ENCODE measurements around the gene HMGN2. TPM values are rescaled to one million over a fixed set of nuclear protein-coding genes. Genes with fewer than 3 reads are reported as not detected.

The HMGN2 gene
- total and polyA plus RNA-seq, 2 donors (not counting 1 experiment from before 2014, with no cell fraction given): 326 to 457 TPM

- Histone ChIP-seq H3K27me3 (replicated peaks in 1 of 4; ENCODE audit: control extremely low read depth in 1 of 4, control insufficient read depth in 3 of 4, insufficient read depth in 4 of 4, low read length in 3 of 4) (no peaks in the 10 kb centered on the region), H3K9ac (ENCODE audit: low read length) (no peak overlapping the region), H2AFZ (ENCODE audit: insufficient read depth, low read depth, low read length, poor library complexity, severe bottlenecking) (no peak overlapping the region), H3K4me3 (ENCODE audit: control extremely low read depth in 1 of 5, extremely low read depth in 1 of 5, insufficient read depth in 1 of 5, low read depth in 2 of 5, low read length in 4 of 5) (no peak overlapping the region), H3K4me1 (ENCODE audit: control insufficient read depth in 2 of 2, insufficient read depth in 2 of 2, low read length in 2 of 2) (no peaks in the 10 kb centered on the region), H4K20me1 (ENCODE audit: control insufficient read depth, insufficient read depth, low read length, poor library complexity, severe bottlenecking) (no peaks in the 10 kb centered on the region), H3K4me2 (replicated peaks; ENCODE audit: low read depth, low read length, poor library complexity, severe bottlenecking) (no peak overlapping the region), H3K9me3 (ENCODE audit: control extremely low read depth in 1 of 3, control insufficient read depth in 2 of 3, insufficient read depth in 1 of 3, low read length in 2 of 3) (no peaks in the 10 kb centered on the region), H3K36me3 (replicated peaks in 1 of 2; ENCODE audit: control extremely low read depth in 1 of 2, control insufficient read depth in 1 of 2, extremely low read depth in 1 of 2, insufficient read depth in 2 of 2, low read length in 1 of 2) (no peaks in the 10 kb centered on the region), H3K79me2 (ENCODE audit: control insufficient read depth, insufficient read depth, low read length) (no peaks in the 10 kb centered on the region), H3K27ac (ENCODE audit: low read length in 2 of 2) (no peak overlapping the region)
- CTCF ChIA-PET: interaction anchor here (1.1 to 2.0 kb wide), 2 partner anchors 14 to 21 kb away, joined by 3 to 8 read pairs; no protein-coding TSS in a partner anchor
- 100% methylated on average over 2 of the region's 4 CpGs for WGBS (ENCODE audit: insufficient coverage)
- DNase-seq (no peak), ATAC-seq (ENCODE audit: low read depth) (no peak)
- POLR2A ChIA-PET: interaction anchor here (0.6 to 0.7 kb wide), 3 partner anchors 11 to 375 kb away, joined by 3 to 5 read pairs (median 4); no protein-coding TSS in a partner anchor
- no peaks in the 10 kb centered on the region for H3K4me1 Mint-ChIP-seq
- intact Hi-C loops (cut with micrococcal nuclease): no loop called here
- H3K4me3 Mint-ChIP-seq: no peak overlapping the region
- H3K27me3 Mint-ChIP-seq: peaks cover 6% of the 10 kb centered on the region
- no peaks in the 10 kb centered on the region for H3K9me3 Mint-ChIP-seq (ENCODE audit: insufficient read depth)
- TF ChIP-seq CTCF (IDR thresholded peaks at IDR 0.05) (no peak), EZH2 (IDR thresholded peaks at IDR 0.05; ENCODE audit: borderline replicate concordance, insufficient read depth, low read depth, low read length, poor library complexity, severe bottlenecking) (no peak)
- H3K27ac Mint-ChIP-seq: no peak overlapping the region
These were observed 44.9 kb downstream of the HMGN2 start for GRCh38 chr1:26516987-26517765.

GRCh38 chr1:26517766-26518049 lies 45.5 kb downstream of the HMGN2 start:
- TF ChIP-seq CTCF (IDR thresholded peaks at IDR 0.05) (no peak), EZH2 (IDR thresholded peaks at IDR 0.05; ENCODE audit: borderline replicate concordance, insufficient read depth, low read depth, low read length, poor library complexity, severe bottlenecking) (no peak)
- no peaks in the 10 kb centered on the region for H3K36me3 ChIP-seq (replicated peaks in 1 of 2; ENCODE audit: control extremely low read depth in 1 of 2, control insufficient read depth in 1 of 2, extremely low read depth in 1 of 2, insufficient read depth in 2 of 2, low read length in 1 of 2)
- ChIA-PET POLR2A (interaction anchor here (0.6 to 0.7 kb wide), 3 partner anchors 10 to 375 kb away, joined by 3 to 5 read pairs (median 4); no protein-coding TSS in a partner anchor), CTCF (interaction anchor here (1.1 to 2.0 kb wide), 2 partner anchors 14 to 21 kb away, joined by 3 to 8 read pairs; no protein-coding TSS in a partner anchor)
- no peaks in the 10 kb centered on the region for H3K79me2 ChIP-seq (ENCODE audit: control insufficient read depth, insufficient read depth, low read length)
- Mint-ChIP-seq H3K27ac (no peak overlapping the region), H3K4me1 (no peaks in the 10 kb centered on the region), H3K4me3 (no peak overlapping the region), H3K27me3 (peaks cover 7% of the 10 kb centered on the region), H3K9me3 (ENCODE audit: insufficient read depth) (no peaks in the 10 kb centered on the region)
- H3K4me3 ChIP-seq (ENCODE audit: control extremely low read depth in 1 of 5, extremely low read depth in 1 of 5, insufficient read depth in 1 of 5, low read depth in 2 of 5, low read length in 4 of 5): no peak overlapping the region
- H3K9me3 ChIP-seq (ENCODE audit: control extremely low read depth in 1 of 3, control insufficient read depth in 2 of 3, insufficient read depth in 1 of 3, low read length in 2 of 3): no peaks in the 10 kb centered on the region
- WGBS (ENCODE audit: insufficient coverage): no CpG with 5 or more reads among the region's 1 CpG
- H3K27ac ChIP-seq (ENCODE audit: low read length in 2 of 2): no peak overlapping the region
- no peak overlapping the region for H2AFZ ChIP-seq (ENCODE audit: insufficient read depth, low read depth, low read length, poor library complexity, severe bottlenecking)
- H4K20me1 ChIP-seq (ENCODE audit: control insufficient read depth, insufficient read depth, low read length, poor library complexity, severe bottlenecking): no peaks in the 10 kb centered on the region
- no peak for ATAC-seq (ENCODE audit: low read depth)
- no peaks in the 10 kb centered on the region for H3K4me1 ChIP-seq (ENCODE audit: control insufficient read depth in 2 of 2, insufficient read depth in 2 of 2, low read length in 2 of 2)
- DNase-seq: no peak
- H3K9ac ChIP-seq (ENCODE audit: low read length): no peak overlapping the region
- no peak overlapping the region for H3K4me2 ChIP-seq (replicated peaks; ENCODE audit: low read depth, low read length, poor library complexity, severe bottlenecking)
- intact Hi-C loops (cut with micrococcal nuclease): no loop called here
- no peaks in the 10 kb centered on the region for H3K27me3 ChIP-seq (replicated peaks in 1 of 4; ENCODE audit: control extremely low read depth in 1 of 4, control insufficient read depth in 3 of 4, insufficient read depth in 4 of 4, low read length in 3 of 4)

Data from B cell (primary cell).